ENCODE data around the gene CASP2.
A peak's percentile ranks its signal among the peaks of the same experiment; 100 is the strongest.

Gene CASP2

GRCh38 chr7:143256325-143256724 lies 31.8 kb upstream of the CASP2 start:
- TF ChIP-seq GATA3 (IDR thresholded peaks at IDR 0.05; ENCODE audit: low read depth, low read length) (no peak), GATA2 (IDR thresholded peaks at IDR 0.05; ENCODE audit: low read depth, low read length) (no peak)

GRCh38 chr7:143256932-143257331 lies 31.2 kb upstream of the CASP2 start:
- no peak for TF ChIP-seq GATA3 (IDR thresholded peaks at IDR 0.05; ENCODE audit: low read depth, low read length)
- TF ChIP-seq GATA2 (IDR thresholded peaks at IDR 0.05; ENCODE audit: low read depth, low read length), result no peak

- TF ChIP-seq GATA3 (IDR thresholded peaks at IDR 0.05; ENCODE audit: low read depth, low read length) (no peak), GATA2 (IDR thresholded peaks at IDR 0.05; ENCODE audit: low read depth, low read length) (no peak)
Measured at GRCh38 chr7:143257501-143257900, 30.6 kb upstream of the CASP2 start.

GRCh38 chr7:143258831-143259230 lies 29.3 kb upstream of the CASP2 start:
- no peak for TF ChIP-seq GATA3 (IDR thresholded peaks at IDR 0.05; ENCODE audit: low read depth, low read length)
- TF ChIP-seq GATA2 (IDR thresholded peaks at IDR 0.05; ENCODE audit: low read depth, low read length), result no peak

- TF ChIP-seq GATA2 (IDR thresholded peaks at IDR 0.05; ENCODE audit: low read depth, low read length) (no peak), GATA3 (IDR thresholded peaks at IDR 0.05; ENCODE audit: low read depth, low read length) (no peak)
Measured at GRCh38 chr7:143259765-143260164, 28.4 kb upstream of the CASP2 start.

GRCh38 chr7:143261901-143262300 lies 26.2 kb upstream of the CASP2 start:
- no peak for TF ChIP-seq GATA3 (IDR thresholded peaks at IDR 0.05; ENCODE audit: low read depth, low read length)

GRCh38 chr7:143263266-143264195 lies 24.6 kb upstream of the CASP2 start, which contains the start of gene GSTK1:
TSS of gene GSTK1 (plus strand) at chr7:143263441. CDS start at chr7:143263514, 73 bp downstream.
- no peak for TF ChIP-seq GATA3 (IDR thresholded peaks at IDR 0.05; ENCODE audit: low read depth, low read length)
- peak; percentile 6; the same call in 1 of the 2 replicates for TF ChIP-seq GATA2 (IDR thresholded peaks at IDR 0.05; ENCODE audit: low read depth, low read length)

- TF ChIP-seq GATA3 (IDR thresholded peaks at IDR 0.05; ENCODE audit: low read depth, low read length) (no peak), GATA2 (IDR thresholded peaks at IDR 0.05; ENCODE audit: low read depth, low read length) (no peak)
Measured at GRCh38 chr7:143265017-143265693, 23.0 kb upstream of the CASP2 start.

- TF ChIP-seq GATA2 (IDR thresholded peaks at IDR 0.05; ENCODE audit: low read depth, low read length), result no peak
- TF ChIP-seq GATA3 (IDR thresholded peaks at IDR 0.05; ENCODE audit: low read depth, low read length), result no peak
Measured at GRCh38 chr7:143269251-143269650, 18.9 kb upstream of the CASP2 start.

GRCh38 chr7:143271240-143271639 lies 16.9 kb upstream of the CASP2 start:
- TF ChIP-seq GATA2 (IDR thresholded peaks at IDR 0.05; ENCODE audit: low read depth, low read length) (no peak), GATA3 (IDR thresholded peaks at IDR 0.05; ENCODE audit: low read depth, low read length) (no peak)

- no peak for TF ChIP-seq GATA2 (IDR thresholded peaks at IDR 0.05; ENCODE audit: low read depth, low read length)
- TF ChIP-seq GATA3 (IDR thresholded peaks at IDR 0.05; ENCODE audit: low read depth, low read length), result no peak
Measured at GRCh38 chr7:143272871-143273270, 15.3 kb upstream of the CASP2 start.

- TF ChIP-seq GATA2 (IDR thresholded peaks at IDR 0.05; ENCODE audit: low read depth, low read length) (no peak), GATA3 (IDR thresholded peaks at IDR 0.05; ENCODE audit: low read depth, low read length) (no peak)
Measured at GRCh38 chr7:143279186-143280098, 8.7 kb upstream of the CASP2 start.

GRCh38 chr7:143280160-143280559 lies 8.0 kb upstream of the CASP2 start:
- TF ChIP-seq GATA2 (IDR thresholded peaks at IDR 0.05; ENCODE audit: low read depth, low read length) (no peak), GATA3 (IDR thresholded peaks at IDR 0.05; ENCODE audit: low read depth, low read length) (no peak)

- no peak for TF ChIP-seq GATA3 (IDR thresholded peaks at IDR 0.05; ENCODE audit: low read depth, low read length)
- TF ChIP-seq GATA2 (IDR thresholded peaks at IDR 0.05; ENCODE audit: low read depth, low read length), result no peak
Measured at GRCh38 chr7:143280566-143280965, 7.6 kb upstream of the CASP2 start.
